SK-N-MC (cell line): ENCODE results near the gene RBMS3.

Source experiments
- EZH2 ChIP-seq: fragments of 200-600 bp; sonication (generic); IDR thresholded peaks from one replicate; pipeline ENCODE4 v1.6.1; 2017; ENCODE audit warnings: antibody characterized with exemption
- POLR2AphosphoS5 ChIP-seq: IDR thresholded peaks from 2 replicates; pipeline ENCODE4 v1.6.1; 2012; ENCODE audit warnings: mild to moderate bottlenecking, low read depth, low read length, borderline replicate concordance

- no peak for TF ChIP-seq POLR2AphosphoS5
- TF ChIP-seq EZH2: no peak
Observed at GRCh38 chr3:29344935-29345334, 64.1 kb downstream of the RBMS3 start.
